Trophoblast cell (in vitro differentiated cells and primary cell): Measurements from ENCODE around the gene IL20RA.
A peak's percentile ranks its signal among the peaks of the same experiment; 100 is the strongest.

ENCODE experiments used
- DNase-seq, 2 donors: peaks; one replicate each; pipeline ENCODE4 v3.0.0-alpha.2; 2016
- H2AFZ ChIP-seq: 2 replicates; pipeline ENCODE4 v1.6.1; 2013; ENCODE audit warnings: low read length, moderate library complexity, mild to moderate bottlenecking; ENCODE audit not compliant: insufficient read depth, poor library complexity
- H2AK5ac ChIP-seq: 2 replicates; pipeline ENCODE4 v1.6.1; 2013; ENCODE audit warnings: mild to moderate bottlenecking, low read length
- H2BK120ac ChIP-seq: 2 replicates; pipeline ENCODE4 v1.6.1; 2013; ENCODE audit warnings: low read length, mild to moderate bottlenecking, moderate library complexity; ENCODE audit not compliant: insufficient read depth, poor library complexity
- H2BK12ac ChIP-seq: 2 replicates; pipeline ENCODE4 v1.6.1; 2013; ENCODE audit warnings: mild to moderate bottlenecking, low read length, moderate library complexity
- H2BK5ac ChIP-seq: 2 replicates; pipeline ENCODE4 v1.6.1; 2013; ENCODE audit warnings: low read length, low read depth, moderate library complexity, mild to moderate bottlenecking; ENCODE audit not compliant: poor library complexity
- H3K14ac ChIP-seq: 2 replicates; pipeline ENCODE4 v1.6.1; 2013; ENCODE audit warnings: mild to moderate bottlenecking, low read length
- H3K18ac ChIP-seq: 2 replicates; pipeline ENCODE4 v1.6.1; 2013; ENCODE audit warnings: mild to moderate bottlenecking, low read length
- H3K23ac ChIP-seq: 2 replicates; pipeline ENCODE4 v1.6.1; 2013; ENCODE audit warnings: low read length
- H3K27ac ChIP-seq: 2 replicates; pipeline ENCODE4 v1.5.1; 2013; ENCODE audit warnings: low read depth, mild to moderate bottlenecking, inconsistent platforms, low read length, moderate library complexity
- H3K27me3 ChIP-seq: 2 replicates; pipeline ENCODE4 v1.6.1; 2013; ENCODE audit warnings: inconsistent platforms, mild to moderate bottlenecking, low read length, moderate library complexity; ENCODE audit not compliant: insufficient read depth
- H3K36me3 ChIP-seq, 2 experiments: 1 replicate in 1 of 2; 2 replicates in 1 of 2; pipeline ENCODE4 v1.6.1; 2013; ENCODE audit warnings: low read length in 2 of 2, mild to moderate bottlenecking in 2 of 2, moderate library complexity in 1 of 2; ENCODE audit not compliant: insufficient read depth in 2 of 2, control insufficient read depth in 1 of 2
- H3K4ac ChIP-seq: 2 replicates; pipeline ENCODE4 v1.6.1; 2013; ENCODE audit warnings: low read depth, mild to moderate bottlenecking, low read length, moderate library complexity
- H3K4me1 ChIP-seq, 2 experiments: 1 replicate in 1 of 2; 2 replicates in 1 of 2; pipeline ENCODE4 v1.6.1; 2013; ENCODE audit warnings: low read length in 2 of 2, mild to moderate bottlenecking in 2 of 2, moderate library complexity in 1 of 2; ENCODE audit not compliant: insufficient read depth in 2 of 2, control insufficient read depth in 1 of 2
- H3K4me2 ChIP-seq: 2 replicates; pipeline ENCODE4 v1.6.1; 2013; ENCODE audit warnings: inconsistent platforms, mild to moderate bottlenecking, low read length, moderate library complexity
- H3K4me3 ChIP-seq: 2 replicates; pipeline ENCODE4 v1.5.1; 2013; ENCODE audit warnings: mild to moderate bottlenecking, low read depth, low read length, inconsistent platforms
- H3K79me1 ChIP-seq: one replicate; pipeline ENCODE4 v1.6.1; 2013; ENCODE audit warnings: low read length
- H3K79me2 ChIP-seq: 2 replicates; pipeline ENCODE4 v1.6.1; 2013; ENCODE audit warnings: low read length, mild to moderate bottlenecking; ENCODE audit not compliant: control insufficient read depth, insufficient read depth, poor library complexity
- H3K9ac ChIP-seq: 2 replicates; pipeline ENCODE4 v1.6.1; 2013; ENCODE audit warnings: mild to moderate bottlenecking, low read length
- H3K9me3 ChIP-seq: 2 replicates; pipeline ENCODE4 v1.6.1; 2013; ENCODE audit warnings: low read depth, mild to moderate bottlenecking, control low read depth, inconsistent platforms, low read length; ENCODE audit not compliant: insufficient read depth
- H4K12ac ChIP-seq: 2 replicates; pipeline ENCODE4 v1.6.1; 2013; ENCODE audit warnings: low read depth, mild to moderate bottlenecking, low read length, moderate library complexity
- H4K8ac ChIP-seq: 2 replicates; pipeline ENCODE4 v1.6.1; 2013; ENCODE audit warnings: low read depth, mild to moderate bottlenecking, low read length, moderate library complexity
- H4K91ac ChIP-seq: one replicate; pipeline ENCODE4 v1.6.1; 2013; ENCODE audit warnings: low read depth, mild to moderate bottlenecking, low read length, moderate library complexity
- WGBS: extraction: QIAGEN DNeasy Blood & Tissue Kit; methylation state at CpG from one replicate; pipeline ENCODE4 v1.1.7; 2013; ENCODE audit warnings: missing lambda C conversion rate; ENCODE audit not compliant: insufficient read length, insufficient coverage; ENCODE audit errors: extremely low coverage; 5-methylcytosine and 5-hydroxymethylcytosine counted together

IL20RA gene

GRCh38 chr6:137016356-137016755 lies 28.4 kb downstream of the IL20RA start:
- Histone ChIP-seq H3K18ac (no peak overlapping the region), H2BK5ac (no peak overlapping the region), H3K9ac (no peak overlapping the region), H3K4me2 (no peak overlapping the region), H3K27me3 (no peaks in the 10 kb centered on the region), H4K12ac (no peak overlapping the region), H2AK5ac (no peak overlapping the region), H4K8ac (no peak overlapping the region), H3K4me3 (no peak overlapping the region), H4K91ac (no peak overlapping the region), H3K14ac (no peak overlapping the region), H3K27ac (no peak overlapping the region), H3K4ac (no peak overlapping the region), H3K36me3 (no peaks in the 10 kb centered on the region), H2BK12ac (no peak overlapping the region), H3K79me1 (no peaks in the 10 kb centered on the region), H2AFZ (no peak overlapping the region), H3K79me2 (no peaks in the 10 kb centered on the region), H2BK120ac (no peak overlapping the region), H3K23ac (no peak overlapping the region), H3K9me3 (peaks cover 2% of the 10 kb centered on the region), H3K4me1 (no peaks in the 10 kb centered on the region)
- no CpG with 5 or more reads among the region's 2 CpGs for WGBS
- peak in 1 of 2 donors; percentile 40 for DNase-seq

- no peak overlapping the region for H2BK120ac ChIP-seq
- no peaks in the 10 kb centered on the region for H3K79me1 ChIP-seq
- H2BK5ac ChIP-seq = no peak overlapping the region
- H2AK5ac ChIP-seq = no peak overlapping the region
- no peak overlapping the region for H3K18ac ChIP-seq
- H3K9me3 ChIP-seq = peaks cover 2% of the 10 kb centered on the region
- H3K9ac ChIP-seq = no peak overlapping the region
- H3K36me3 ChIP-seq = no peaks in the 10 kb centered on the region
- H3K4ac ChIP-seq = no peak overlapping the region
- H3K79me2 ChIP-seq = no peaks in the 10 kb centered on the region
- H2BK12ac ChIP-seq = no peak overlapping the region
- no peak overlapping the region for H4K91ac ChIP-seq
- H3K14ac ChIP-seq = no peak overlapping the region
- H3K23ac ChIP-seq = no peak overlapping the region
- H3K27ac ChIP-seq = no peak overlapping the region
- H3K27me3 ChIP-seq = no peaks in the 10 kb centered on the region
- no peak overlapping the region for H4K8ac ChIP-seq
- no peaks in the 10 kb centered on the region for H3K4me1 ChIP-seq
- no peak overlapping the region for H2AFZ ChIP-seq
- DNase-seq = no peak
- WGBS = no CpG with 5 or more reads among the region's 4 CpGs
- H4K12ac ChIP-seq = no peak overlapping the region
- H3K4me2 ChIP-seq = no peak overlapping the region
- no peak overlapping the region for H3K4me3 ChIP-seq
Observed at GRCh38 chr6:137015943-137016342, 28.8 kb downstream of the IL20RA start.

- H4K12ac ChIP-seq = no peak overlapping the region
Observed at GRCh38 chr6:137013738-137014602, 30.8 kb downstream of the IL20RA start.

GRCh38 chr6:137013031-137013430 lies 31.7 kb downstream of the IL20RA start:
- no peak overlapping the region for H2AFZ ChIP-seq
- H2BK12ac ChIP-seq = no peak overlapping the region
- no peaks in the 10 kb centered on the region for H3K79me2 ChIP-seq
- H3K14ac ChIP-seq = no peak overlapping the region
- no peak overlapping the region for H3K4me3 ChIP-seq
- no peak overlapping the region for H4K8ac ChIP-seq
- H2BK5ac ChIP-seq = no peak overlapping the region
- WGBS = no CpG with 5 or more reads among the region's 1 CpG
- no peak overlapping the region for H3K18ac ChIP-seq
- no peak overlapping the region for H3K4me2 ChIP-seq
- H3K79me1 ChIP-seq = no peaks in the 10 kb centered on the region
- no peak overlapping the region for H3K23ac ChIP-seq
- H3K9me3 ChIP-seq = no peaks in the 10 kb centered on the region
- H2AK5ac ChIP-seq = no peak overlapping the region
- H3K4me1 ChIP-seq = no peaks in the 10 kb centered on the region
- no peak overlapping the region for H3K9ac ChIP-seq
- H3K27ac ChIP-seq = no peak overlapping the region
- no peak overlapping the region for H2BK120ac ChIP-seq
- no peaks in the 10 kb centered on the region for H3K27me3 ChIP-seq
- DNase-seq = peak in 1 of 2 donors; percentile 28
- H4K12ac ChIP-seq = no peak overlapping the region
- no peak overlapping the region for H4K91ac ChIP-seq
- no peak overlapping the region for H3K4ac ChIP-seq
- H3K36me3 ChIP-seq = no peaks in the 10 kb centered on the region

More at GRCh38 chr6:137013738-137014602, 30.8 kb downstream of the IL20RA start:
- Histone ChIP-seq H3K36me3 (no peaks in the 10 kb centered on the region), H3K4ac (no peak overlapping the region), H2AFZ (no peak overlapping the region), H3K4me3 (no peak overlapping the region), H3K9ac (no peak overlapping the region), H3K18ac (no peak overlapping the region), H3K27me3 (no peaks in the 10 kb centered on the region), H3K4me1 (no peaks in the 10 kb centered on the region), H3K79me1 (no peaks in the 10 kb centered on the region), H3K79me2 (no peaks in the 10 kb centered on the region), H4K91ac (no peak overlapping the region), H4K8ac (no peak overlapping the region), H3K9me3 (no peaks in the 10 kb centered on the region), H2BK120ac (no peak overlapping the region), H3K23ac (no peak overlapping the region), H2BK5ac (no peak overlapping the region), H3K14ac (no peak overlapping the region), H3K4me2 (no peak overlapping the region), H3K27ac (no peak overlapping the region), H2AK5ac (no peak overlapping the region), H2BK12ac (no peak overlapping the region)
- no CpG with 5 or more reads among the region's 5 CpGs for WGBS
- peak; percentile 36 to 59 for DNase-seq
